T-helper 22 cell (primary cell): Measurements from ENCODE around the gene C1orf226.
"Not testable (repeated sequence)": the region's sequence is repeated elsewhere in the genome, so short reads cannot be mapped to it uniquely, and the experiment has no call there.

Experiments used
- DNase-seq: peaks from one replicate; pipeline ENCODE4 v3.0.0-alpha.2; 2020; ENCODE audit warnings: low read depth

Gene C1orf226

GRCh38 chr1:162407539-162407938 lies 26.0 kb downstream of the C1orf226 start:
- no peak for DNase-seq

GRCh38 chr1:162412002-162412401 lies 30.5 kb downstream of the C1orf226 start, which contains the start of gene SH2D1B:
TSS of gene SH2D1B (minus strand) at chr1:162412136. CDS start at chr1:162412016, 120 bp downstream.
- no peak for DNase-seq

DNA sequence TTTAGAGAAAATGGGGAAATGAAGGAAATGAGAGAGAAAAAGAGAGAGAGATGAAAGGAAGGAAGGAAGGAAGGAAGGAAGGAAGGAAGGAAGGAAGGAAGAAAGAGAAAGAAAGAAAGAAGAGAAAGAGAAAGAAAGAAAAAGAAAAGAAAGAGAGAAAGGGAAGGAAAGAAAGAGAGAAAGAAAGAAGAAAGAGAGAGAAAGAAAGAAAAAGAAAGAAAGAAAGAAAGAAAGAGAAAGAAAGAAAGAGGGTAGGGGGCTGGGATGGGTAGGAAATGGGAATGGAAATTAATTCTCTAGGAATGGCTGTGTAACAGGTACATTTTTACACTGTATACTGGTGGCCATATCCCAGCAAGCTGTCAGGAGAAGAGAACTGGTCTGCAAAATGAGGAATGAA lies 34.7 kb downstream of the C1orf226 start:
- DNase-seq: no peak

GRCh38 chr1:162416909-162417308 lies 35.4 kb downstream of the C1orf226 start:
- no peak for DNase-seq

DNA sequence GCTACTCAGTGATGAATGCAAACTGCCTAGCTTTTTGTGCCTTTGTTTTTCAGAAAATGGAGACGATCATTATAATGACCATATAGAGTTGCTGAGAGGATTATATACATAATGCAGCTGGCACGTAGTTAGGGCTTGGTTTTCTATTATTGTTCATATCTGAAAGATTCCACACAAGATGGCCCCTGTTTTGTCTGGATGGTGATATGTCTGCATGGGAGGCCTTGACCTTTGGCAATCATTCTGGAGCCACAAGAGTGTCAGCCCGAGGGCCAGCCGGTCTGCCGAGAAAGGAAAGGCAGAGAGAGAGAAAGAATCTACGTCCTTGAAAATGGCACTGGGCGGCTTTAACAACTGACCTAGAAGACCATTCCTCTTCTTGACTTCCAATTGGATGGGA lies 36.1 kb downstream of the C1orf226 start:
- DNase-seq: no peak

DNA sequence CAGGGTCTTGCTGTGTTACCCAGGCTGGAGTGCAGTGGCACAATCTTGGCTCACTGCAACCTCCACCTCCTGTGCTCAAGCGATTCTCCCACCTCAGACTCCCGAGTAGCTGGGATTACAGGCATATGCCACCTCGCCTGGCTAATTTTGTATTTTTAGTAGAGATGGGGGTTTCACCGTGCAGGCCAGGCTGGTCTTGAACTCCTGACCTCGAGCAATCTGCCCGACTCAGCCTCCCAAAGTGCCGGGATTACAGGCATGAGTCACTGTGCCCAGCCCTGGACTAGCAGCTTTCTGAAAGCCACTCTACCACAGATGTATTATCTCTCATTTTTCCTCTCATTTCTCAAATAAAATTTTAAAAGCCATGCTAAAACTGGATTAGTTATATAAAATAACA lies 37.1 kb downstream of the C1orf226 start:
- DNase-seq: not testable (repeated sequence)

DNA sequence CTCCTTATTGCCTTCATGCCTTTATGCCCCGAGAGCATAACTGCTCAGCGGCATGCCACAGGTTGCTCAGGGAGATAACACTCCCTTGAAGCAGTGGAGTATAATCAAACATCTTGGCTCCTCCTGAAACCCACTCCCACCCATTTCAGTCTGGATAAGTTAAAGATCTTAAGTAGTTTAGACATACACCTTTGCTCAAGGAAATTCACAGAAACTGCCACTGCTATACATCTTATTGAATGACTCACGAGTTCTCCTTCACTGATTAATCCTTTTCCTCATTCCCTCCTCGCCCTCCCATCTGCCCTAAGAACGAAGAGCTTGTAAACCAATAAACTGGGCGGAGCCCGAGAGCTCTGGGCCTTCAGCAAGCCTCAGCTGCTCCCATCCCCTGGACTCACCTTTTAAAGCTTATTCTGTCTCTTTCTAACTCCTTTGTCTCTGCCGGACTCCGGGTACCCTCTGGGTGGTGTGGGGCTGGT lies 38.0 kb downstream of the C1orf226 start:
- not testable (repeated sequence) for DNase-seq

DNA sequence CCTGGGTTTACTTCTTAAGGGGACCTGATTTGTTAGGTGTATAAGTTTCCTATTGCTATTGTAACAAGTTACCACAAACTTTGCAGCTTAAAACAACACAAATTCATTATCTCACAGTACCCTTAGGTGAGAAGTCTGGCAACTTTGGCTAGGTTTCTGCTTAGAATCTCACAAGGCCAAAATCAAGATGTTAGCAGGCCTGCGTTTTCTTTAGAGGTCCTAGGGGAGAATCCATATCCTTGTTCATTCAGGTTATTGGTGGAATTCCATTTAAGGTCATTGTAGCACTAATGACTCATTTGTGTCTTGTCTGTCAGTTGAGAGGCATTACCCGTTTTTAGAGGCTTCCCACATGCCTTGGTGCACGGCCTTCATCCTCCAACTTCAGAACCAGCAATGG lies 38.6 kb downstream of the C1orf226 start:
- DNase-seq: no peak

DNA sequence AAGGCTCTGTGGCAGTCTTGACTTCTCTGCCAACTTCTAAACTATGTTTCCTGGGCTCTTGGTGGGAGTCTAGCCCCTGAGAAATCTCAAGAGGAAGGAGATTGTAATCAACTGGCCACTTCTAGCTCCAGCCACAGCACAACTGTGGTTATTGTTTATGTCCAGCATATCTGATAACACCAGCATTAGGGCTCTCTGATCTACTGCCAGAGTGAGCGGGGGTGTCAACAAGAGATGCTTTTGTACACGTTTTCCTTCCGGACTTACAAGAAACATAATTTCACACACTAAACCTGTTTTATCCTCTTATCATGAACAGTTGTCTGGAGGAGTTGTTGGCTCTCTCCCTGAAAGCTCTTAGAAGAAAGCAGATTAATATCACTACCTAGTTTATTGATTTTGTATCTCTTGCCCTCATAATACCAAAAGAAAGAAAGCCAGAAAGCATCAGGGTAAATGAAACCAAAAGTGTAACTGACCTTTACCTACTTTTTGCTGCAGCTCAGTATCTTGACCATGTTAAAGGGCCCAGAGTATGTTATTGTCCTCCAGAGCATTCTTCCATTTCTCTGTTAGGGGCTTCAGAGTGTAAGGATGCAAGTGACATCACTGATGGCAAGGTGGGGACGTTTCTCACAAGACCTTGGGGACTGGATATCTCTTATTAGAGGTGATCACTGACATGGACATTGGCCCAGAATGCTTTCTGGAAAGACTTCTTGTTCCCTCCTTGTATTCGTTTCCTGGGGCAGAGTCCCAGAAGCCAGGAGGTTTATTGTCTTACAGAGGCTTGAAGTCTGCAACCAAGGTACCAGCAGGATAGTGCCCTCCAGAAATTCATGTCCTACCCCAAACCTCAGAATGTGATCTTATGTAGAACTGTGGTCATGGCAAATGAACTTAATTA lies 40.0 kb downstream of the C1orf226 start:
- DNase-seq: no peak

GRCh38 chr1:162422662-162423375 lies 41.3 kb downstream of the C1orf226 start:
- no peak for DNase-seq

- DNase-seq: no peak
Measured at GRCh38 chr1:162430583-162430982, 49.1 kb downstream of the C1orf226 start.

DNA sequence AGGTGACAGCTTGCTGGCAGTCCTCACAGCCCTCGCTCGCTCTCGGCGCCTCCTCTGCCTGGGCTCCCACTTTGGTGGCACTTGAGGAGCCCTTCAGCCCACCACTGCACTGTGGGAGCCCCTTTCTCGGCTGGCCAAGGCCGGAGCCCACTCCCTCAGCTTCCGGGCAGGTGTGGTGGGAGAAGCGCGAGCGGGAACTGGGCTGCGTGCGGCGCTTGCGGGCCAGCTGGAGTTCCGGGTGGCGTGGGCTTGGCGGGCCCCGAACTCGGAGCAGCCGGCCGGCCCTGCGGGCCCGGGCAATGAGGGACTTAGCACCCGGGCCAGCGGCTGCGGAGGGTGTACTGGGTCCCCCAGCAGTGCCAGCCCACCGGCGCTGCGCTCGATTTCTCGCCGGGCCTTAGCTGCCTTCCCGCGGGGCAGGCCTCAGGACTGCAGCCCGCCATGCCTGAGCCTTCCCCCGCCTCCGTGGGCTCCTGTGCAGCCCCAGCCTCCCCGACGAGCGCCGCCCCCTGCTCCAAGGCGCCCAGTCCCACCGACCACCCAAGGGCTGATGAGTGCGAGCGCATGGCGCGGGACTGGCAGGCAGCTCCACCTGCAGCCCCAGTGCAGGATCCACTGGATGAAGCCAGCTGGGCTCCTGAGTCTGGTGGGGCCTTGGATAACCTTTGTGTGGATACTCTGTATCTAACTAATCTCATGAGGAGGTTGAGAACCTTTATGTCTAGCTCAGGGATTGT lies 51.6 kb downstream of the C1orf226 start:
- DNase-seq: not testable (repeated sequence)
